Measurements from ENCODE around the gene AATK.

Gene AATK

DNA sequence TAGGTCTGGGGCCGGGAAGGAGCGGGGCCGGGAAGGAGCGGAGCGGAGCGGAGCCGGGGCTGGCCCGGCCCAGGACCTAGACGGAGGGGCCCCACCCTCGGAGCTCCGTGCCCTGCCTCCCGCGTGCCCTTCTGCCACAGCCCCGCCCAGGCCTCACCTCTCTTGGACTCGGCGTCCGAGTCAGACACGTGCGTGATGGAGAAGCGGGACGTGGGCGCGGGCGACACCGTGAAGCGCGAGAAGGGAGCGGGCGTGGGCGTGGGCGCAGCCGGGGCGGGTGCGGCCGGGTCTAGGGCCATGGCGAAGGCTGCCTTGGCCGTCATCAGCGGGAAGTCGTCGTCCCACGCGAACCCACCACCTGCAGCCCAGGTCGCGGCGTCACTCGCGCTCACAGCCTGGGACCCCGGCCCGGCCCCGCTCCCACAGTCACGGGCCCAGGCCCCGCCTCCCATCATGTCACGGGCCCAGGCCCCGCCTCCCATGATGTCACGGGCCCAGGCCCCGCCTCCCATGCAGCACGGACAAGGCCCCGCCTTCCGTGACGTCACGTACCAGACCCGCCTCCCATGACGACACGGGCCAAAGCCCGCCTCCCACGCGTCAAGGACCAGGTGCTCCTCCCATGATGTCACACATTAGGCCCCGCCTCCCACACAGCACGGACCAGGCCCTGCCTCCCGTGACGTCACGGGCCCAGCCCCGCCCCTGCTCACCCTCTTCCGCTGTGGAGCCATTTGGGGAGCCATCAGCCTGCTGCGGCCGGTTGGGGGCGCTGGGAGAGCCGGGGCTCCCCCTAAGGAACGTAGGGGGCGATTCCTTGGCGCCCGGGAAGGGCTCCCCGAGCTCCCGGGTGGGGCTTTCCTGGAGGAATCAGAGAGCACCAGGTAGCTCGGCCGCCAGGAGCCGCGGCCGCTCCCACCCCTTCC, 46.5 kb downstream of the AATK start:
- Histone ChIP-seq H3K9ac (ENCODE audit: low read length) (no peak overlapping the region), H3K4me1 (ENCODE audit: control insufficient read depth, low read depth, low read length) (no peaks in the 10 kb centered on the region), H3K4me3 (ENCODE audit: low read length) (peak overlapping the region; percentile 52), H3K9me3 (ENCODE audit: control insufficient read depth, low read depth, low read length) (no peaks in the 10 kb centered on the region), H3K27me3 (ENCODE audit: control insufficient read depth, insufficient read depth, low read length) (no peaks in the 10 kb centered on the region), H3K27ac (ENCODE audit: low read length) (no peak overlapping the region), H3K36me3 (ENCODE audit: control insufficient read depth, low read depth, low read length) (no peaks in the 10 kb centered on the region)

DNA sequence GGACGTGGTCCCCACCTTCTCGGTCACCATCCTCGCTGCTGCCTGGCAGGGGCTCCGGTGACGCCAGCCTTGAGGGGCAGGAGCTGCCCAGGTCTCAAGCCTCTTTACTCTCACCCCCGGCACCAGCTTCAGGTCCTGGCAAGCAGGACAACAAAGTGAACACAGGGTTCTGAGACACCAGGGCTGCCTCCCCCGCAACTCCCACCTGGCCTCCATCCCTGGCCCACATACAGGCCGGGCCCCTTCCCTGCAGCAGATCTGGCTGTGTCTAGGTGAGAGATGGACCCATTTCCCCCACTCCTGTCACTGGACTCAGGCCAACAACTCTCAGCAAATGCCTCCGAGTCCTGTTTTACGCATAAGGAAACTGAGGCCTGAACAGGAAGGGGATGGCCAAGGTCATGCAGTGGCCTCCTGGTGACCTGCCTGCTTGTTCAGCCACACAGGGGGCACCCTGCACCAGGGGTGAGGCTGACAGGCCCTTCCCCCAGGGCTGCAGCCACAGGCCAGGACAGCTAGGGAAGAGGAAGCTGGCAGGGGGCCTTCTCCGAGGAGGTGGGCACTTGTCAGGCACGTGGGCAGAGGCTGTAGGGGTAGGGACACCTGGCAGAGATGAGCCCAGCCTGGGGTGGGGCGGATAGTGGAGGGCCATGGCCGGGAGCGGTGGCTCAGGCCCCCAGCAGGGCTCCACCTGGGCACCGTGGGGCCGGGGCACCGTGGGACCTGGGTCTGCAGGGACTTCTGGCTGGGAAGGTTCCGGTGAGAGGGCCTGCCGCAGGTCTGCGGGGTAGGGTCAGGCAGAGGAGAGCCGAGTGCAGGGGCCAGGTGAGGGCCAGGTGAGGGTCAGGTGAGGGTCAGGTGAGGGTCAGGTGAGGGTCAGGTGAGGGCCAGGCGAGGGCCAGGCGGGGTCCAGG, 47.5 kb downstream of the AATK start:
- no peaks in the 10 kb centered on the region for H3K36me3 ChIP-seq (ENCODE audit: control insufficient read depth, low read depth, low read length)
- H3K9ac ChIP-seq (ENCODE audit: low read length), result no peak overlapping the region
- H3K27ac ChIP-seq (ENCODE audit: low read length), result no peak overlapping the region
- no peaks in the 10 kb centered on the region for H3K9me3 ChIP-seq (ENCODE audit: control insufficient read depth, low read depth, low read length)
- no peaks in the 10 kb centered on the region for H3K4me1 ChIP-seq (ENCODE audit: control insufficient read depth, low read depth, low read length)
- peak overlapping the region; percentile 52 for H3K4me3 ChIP-seq (ENCODE audit: low read length)
- H3K27me3 ChIP-seq (ENCODE audit: control insufficient read depth, insufficient read depth, low read length), result no peaks in the 10 kb centered on the region

DNA sequence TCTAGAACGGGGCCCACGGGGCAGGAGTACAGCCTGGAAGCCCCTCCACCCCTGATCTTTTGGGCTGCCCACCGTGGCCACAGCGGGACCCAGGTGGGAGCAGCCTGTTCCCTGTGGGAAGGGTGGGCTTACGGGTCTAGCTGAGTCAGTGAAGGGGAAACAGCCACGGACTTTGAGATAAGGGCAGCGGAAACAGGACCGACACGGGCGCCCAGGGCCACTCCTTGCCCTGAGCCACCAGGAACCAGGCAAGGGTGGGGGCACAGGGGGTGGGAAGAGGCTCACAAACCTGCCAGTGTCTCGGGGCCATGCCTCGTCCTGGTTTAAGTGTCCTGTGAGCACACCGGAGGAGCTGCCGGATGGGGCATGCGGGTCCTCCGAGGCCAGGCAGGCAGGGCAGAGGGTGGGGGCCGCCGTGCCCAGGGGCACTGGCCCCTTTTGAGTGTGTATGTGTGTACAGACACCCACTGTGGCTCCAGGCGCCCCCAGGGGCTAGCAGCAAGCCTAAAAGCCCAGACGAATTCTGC, 48.3 kb downstream of the AATK start:
- H3K4me1 ChIP-seq (ENCODE audit: control insufficient read depth, low read depth, low read length), result no peaks in the 10 kb centered on the region
- no peaks in the 10 kb centered on the region for H3K9me3 ChIP-seq (ENCODE audit: control insufficient read depth, low read depth, low read length)
- H3K27ac ChIP-seq (ENCODE audit: low read length), result no peak overlapping the region
- no peak overlapping the region for H3K4me3 ChIP-seq (ENCODE audit: low read length)
- H3K27me3 ChIP-seq (ENCODE audit: control insufficient read depth, insufficient read depth, low read length), result no peaks in the 10 kb centered on the region
- H3K36me3 ChIP-seq (ENCODE audit: control insufficient read depth, low read depth, low read length), result no peaks in the 10 kb centered on the region
- no peak overlapping the region for H3K9ac ChIP-seq (ENCODE audit: low read length)

DNA sequence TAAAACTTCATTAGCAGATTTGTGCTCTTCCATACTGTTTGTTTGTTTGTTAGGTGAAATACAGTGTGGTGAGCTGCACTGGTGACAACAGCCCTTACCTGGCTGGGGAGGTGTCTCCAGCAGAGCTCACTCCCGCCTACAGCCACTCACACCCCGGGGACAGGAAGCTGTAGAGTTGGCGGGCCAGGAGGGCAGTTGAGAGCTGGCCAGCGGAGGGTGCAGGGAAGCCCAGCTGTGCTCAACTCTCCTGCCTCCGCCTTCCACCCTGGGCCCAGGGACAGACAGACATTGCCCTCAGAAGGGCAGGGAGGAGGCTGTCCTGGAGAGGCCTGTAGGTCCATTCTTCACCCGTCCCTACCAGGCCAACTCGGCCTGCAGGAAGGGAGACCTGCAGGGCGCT, 49.3 kb downstream of the AATK start:
- H3K9ac ChIP-seq (ENCODE audit: low read length), result no peak overlapping the region
- H3K9me3 ChIP-seq (ENCODE audit: control insufficient read depth, low read depth, low read length), result no peaks in the 10 kb centered on the region
- no peaks in the 10 kb centered on the region for H3K27me3 ChIP-seq (ENCODE audit: control insufficient read depth, insufficient read depth, low read length)
- no peak overlapping the region for H3K4me3 ChIP-seq (ENCODE audit: low read length)
- no peak overlapping the region for H3K27ac ChIP-seq (ENCODE audit: low read length)
- H3K36me3 ChIP-seq (ENCODE audit: control insufficient read depth, low read depth, low read length), result no peaks in the 10 kb centered on the region
- no peaks in the 10 kb centered on the region for H3K4me1 ChIP-seq (ENCODE audit: control insufficient read depth, low read depth, low read length)

DNA sequence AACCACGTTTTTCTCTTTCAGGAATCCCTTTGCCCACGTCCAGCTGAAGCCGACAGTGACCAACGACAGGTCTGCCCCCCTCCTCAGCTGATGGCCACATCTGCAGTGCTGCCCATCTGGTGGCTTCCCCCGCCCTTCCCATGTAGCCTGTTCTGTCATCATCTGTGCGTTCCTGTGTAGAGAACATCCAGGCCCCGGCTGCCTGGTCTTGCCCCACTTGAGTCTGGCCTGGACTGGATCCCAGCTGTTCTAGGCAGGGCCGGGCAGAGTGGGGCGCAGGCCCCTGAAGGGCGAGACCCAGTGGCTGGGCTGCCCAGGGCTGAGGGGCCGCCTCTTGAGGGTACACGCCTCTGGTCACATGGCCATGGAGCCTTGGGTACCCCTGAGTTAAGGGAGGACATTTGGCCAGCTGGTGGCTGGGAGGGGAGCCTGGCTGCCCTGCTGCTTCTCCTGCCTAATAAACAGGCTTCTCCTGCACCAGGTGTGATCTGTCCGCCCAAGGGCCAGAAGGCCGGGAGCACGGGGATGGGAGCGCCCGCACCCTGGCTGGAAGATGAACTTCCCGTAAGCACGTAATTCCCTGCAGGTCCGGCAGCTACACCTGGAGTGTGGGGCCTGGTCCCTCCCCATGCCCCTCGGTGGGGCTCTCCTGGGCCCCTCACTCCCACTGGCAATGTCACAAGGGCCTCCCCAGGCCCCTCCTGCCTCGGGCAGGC, 50.1 kb downstream of the AATK start:
- Histone ChIP-seq H3K27ac (ENCODE audit: low read length) (no peak overlapping the region), H3K36me3 (ENCODE audit: control insufficient read depth, low read depth, low read length) (no peaks in the 10 kb centered on the region), H3K27me3 (ENCODE audit: control insufficient read depth, insufficient read depth, low read length) (no peaks in the 10 kb centered on the region), H3K4me3 (ENCODE audit: low read length) (no peak overlapping the region), H3K9me3 (ENCODE audit: control insufficient read depth, low read depth, low read length) (no peaks in the 10 kb centered on the region), H3K9ac (ENCODE audit: low read length) (no peak overlapping the region), H3K4me1 (ENCODE audit: control insufficient read depth, low read depth, low read length) (no peaks in the 10 kb centered on the region)

DNA sequence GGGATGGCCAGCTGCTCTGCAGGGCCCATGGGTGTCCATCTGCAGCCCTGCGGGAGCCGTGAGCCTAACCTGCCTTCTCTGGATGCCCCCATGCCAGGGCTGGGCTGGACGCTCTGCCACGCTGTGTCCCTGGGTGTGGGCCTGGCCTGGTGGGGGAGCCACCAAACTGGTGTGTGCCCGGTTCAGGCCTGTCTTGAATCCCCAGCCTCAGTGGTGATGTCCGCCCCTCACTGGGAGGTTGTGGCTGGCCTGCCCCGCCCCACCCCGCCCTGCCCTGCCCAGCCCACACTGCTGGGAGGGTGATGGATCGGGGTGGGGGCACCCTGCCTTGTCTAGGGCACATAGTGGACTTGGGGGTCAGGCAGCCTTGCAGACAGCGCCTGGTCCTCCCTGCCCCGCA, 50.8 kb downstream of the AATK start:
- no peaks in the 10 kb centered on the region for H3K27me3 ChIP-seq (ENCODE audit: control insufficient read depth, insufficient read depth, low read length)

DNA sequence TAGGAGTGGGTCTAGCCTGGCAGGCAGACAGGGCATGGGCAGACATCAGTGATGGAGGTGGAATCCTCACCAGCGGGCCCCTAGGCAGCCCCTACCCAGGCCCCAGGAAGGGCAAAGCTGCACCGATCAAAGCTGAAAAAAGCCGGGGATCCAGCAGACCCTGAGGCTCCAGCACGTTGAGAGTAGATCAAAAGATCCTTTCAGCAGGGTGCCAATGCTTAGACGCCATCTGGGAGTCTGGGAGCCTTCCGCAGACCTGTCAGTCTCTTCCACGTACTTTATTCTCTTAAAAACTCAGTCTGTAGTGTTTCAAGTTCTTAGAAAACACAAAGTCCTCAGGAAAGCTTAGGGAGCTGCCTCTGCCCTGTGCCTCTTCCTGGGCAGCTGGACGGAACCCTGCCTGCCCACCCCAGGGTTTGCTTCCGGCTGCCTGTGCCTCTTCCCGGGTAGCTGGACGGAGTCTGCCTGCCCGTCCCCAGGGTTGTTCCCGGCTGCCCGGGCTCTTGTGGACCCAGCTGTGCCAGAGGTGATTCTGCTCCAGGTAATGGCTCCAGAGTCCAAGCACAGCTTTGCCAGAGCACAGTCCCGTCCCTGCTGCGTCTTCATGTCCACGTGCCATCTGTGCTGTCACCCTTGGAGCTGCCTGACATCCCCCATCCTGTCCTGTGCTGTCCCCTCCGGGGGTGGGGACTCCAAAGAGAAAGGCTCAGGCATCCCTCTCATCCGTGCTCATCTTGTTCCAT, 51.5 kb downstream of the AATK start:
- no peaks in the 10 kb centered on the region for H3K36me3 ChIP-seq (ENCODE audit: control insufficient read depth, low read depth, low read length)
- no peaks in the 10 kb centered on the region for H3K4me1 ChIP-seq (ENCODE audit: control insufficient read depth, low read depth, low read length)
- H3K4me3 ChIP-seq (ENCODE audit: low read length), result no peak overlapping the region
- H3K27ac ChIP-seq (ENCODE audit: low read length), result no peak overlapping the region
- no peak overlapping the region for H3K9ac ChIP-seq (ENCODE audit: low read length)
- no peaks in the 10 kb centered on the region for H3K27me3 ChIP-seq (ENCODE audit: control insufficient read depth, insufficient read depth, low read length)
- no peaks in the 10 kb centered on the region for H3K9me3 ChIP-seq (ENCODE audit: control insufficient read depth, low read depth, low read length)

More for the DNA sequence above, 50.8 kb downstream of the AATK start:
- no peaks in the 10 kb centered on the region for H3K36me3 ChIP-seq (ENCODE audit: control insufficient read depth, low read depth, low read length)
- H3K9ac ChIP-seq (ENCODE audit: low read length), result no peak overlapping the region
- H3K4me3 ChIP-seq (ENCODE audit: low read length), result no peak overlapping the region
- H3K27ac ChIP-seq (ENCODE audit: low read length), result no peak overlapping the region
- H3K4me1 ChIP-seq (ENCODE audit: control insufficient read depth, low read depth, low read length), result no peaks in the 10 kb centered on the region
- H3K9me3 ChIP-seq (ENCODE audit: control insufficient read depth, low read depth, low read length), result no peaks in the 10 kb centered on the region

DNA sequence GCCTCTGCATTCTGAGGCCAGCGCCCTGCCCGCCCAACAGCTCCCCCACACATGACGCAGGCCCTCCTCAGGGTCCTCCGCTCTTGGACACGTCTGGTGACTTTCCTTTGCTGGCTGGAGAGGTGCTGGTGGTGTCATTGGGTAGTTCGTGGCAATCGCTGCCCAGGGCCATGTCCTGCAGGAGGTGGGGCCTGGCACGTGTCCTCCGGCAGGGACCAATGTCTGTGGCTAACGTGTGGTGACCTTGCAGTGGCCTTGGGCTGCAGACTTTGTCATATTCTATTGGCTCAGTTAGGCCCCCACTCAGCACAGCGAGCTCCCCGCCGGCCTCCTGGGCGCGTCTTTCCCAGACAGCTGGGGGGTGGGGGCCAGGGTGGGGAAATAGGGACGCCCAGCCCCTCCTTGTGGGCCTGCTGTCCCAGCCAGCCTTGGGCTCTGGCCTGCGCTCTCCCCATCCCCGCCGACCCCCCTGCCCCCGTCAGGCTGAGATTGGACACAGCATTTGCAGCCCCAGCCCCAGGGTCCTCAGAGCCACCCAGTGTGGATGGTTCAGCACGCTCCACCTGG, 52.8 kb downstream of the AATK start:
- no peak overlapping the region for H3K9ac ChIP-seq (ENCODE audit: low read length)

DNA sequence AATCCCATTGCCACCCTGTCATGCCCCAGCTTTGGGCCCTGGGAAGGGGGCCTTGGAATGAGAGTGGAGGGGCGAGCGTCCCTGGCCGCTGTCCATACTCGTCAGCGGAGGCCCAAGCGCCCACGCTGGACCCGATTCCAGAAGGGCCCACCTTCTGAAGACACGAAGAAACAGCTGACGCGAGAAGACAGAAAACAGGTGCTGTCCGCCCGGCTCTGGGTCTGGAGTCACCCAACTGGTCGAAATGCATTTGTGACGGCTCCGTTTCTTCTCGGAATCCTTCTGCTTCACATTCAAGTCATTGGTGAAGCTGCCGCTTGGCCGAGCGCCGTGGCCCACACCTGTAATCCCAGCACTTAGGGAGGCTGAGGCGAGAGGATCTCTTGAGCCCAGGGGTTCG, 53.6 kb downstream of the AATK start:
- Histone ChIP-seq H3K27me3 (ENCODE audit: control insufficient read depth, insufficient read depth, low read length) (no peaks in the 10 kb centered on the region), H3K36me3 (ENCODE audit: control insufficient read depth, low read depth, low read length) (no peaks in the 10 kb centered on the region), H3K4me1 (ENCODE audit: control insufficient read depth, low read depth, low read length) (no peaks in the 10 kb centered on the region), H3K9ac (ENCODE audit: low read length) (no peak overlapping the region), H3K4me3 (ENCODE audit: low read length) (no peak overlapping the region), H3K27ac (ENCODE audit: low read length) (no peak overlapping the region), H3K9me3 (ENCODE audit: control insufficient read depth, low read depth, low read length) (no peaks in the 10 kb centered on the region)

More for the DNA sequence above, 52.8 kb downstream of the AATK start:
- no peaks in the 10 kb centered on the region for H3K27me3 ChIP-seq (ENCODE audit: control insufficient read depth, insufficient read depth, low read length)
- no peak overlapping the region for H3K27ac ChIP-seq (ENCODE audit: low read length)
- no peaks in the 10 kb centered on the region for H3K36me3 ChIP-seq (ENCODE audit: control insufficient read depth, low read depth, low read length)
- H3K4me3 ChIP-seq (ENCODE audit: low read length), result no peak overlapping the region
- H3K9me3 ChIP-seq (ENCODE audit: control insufficient read depth, low read depth, low read length), result no peaks in the 10 kb centered on the region
- no peaks in the 10 kb centered on the region for H3K4me1 ChIP-seq (ENCODE audit: control insufficient read depth, low read depth, low read length)

DNA sequence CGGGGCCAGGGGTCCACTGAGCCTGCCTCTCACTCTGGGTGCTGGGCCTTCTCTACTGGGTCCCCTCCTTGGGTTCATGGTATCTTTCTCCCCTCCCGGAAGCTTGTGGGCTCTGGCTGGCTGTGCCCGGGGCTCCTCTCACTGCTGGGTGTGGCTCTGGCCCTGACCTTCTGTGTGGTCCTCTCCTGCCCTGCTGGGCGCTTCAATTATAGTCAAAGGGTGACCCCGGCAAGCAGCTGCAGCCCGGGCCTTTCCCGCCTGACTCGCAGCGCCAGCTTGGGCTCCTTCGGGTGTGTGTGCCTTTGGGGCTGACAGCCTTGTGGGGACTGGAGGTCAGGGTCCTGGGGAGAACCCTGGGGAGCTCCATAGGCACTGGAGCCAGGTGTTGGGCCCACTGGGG, 55.0 kb downstream of the AATK start:
- Histone ChIP-seq H3K4me1 (ENCODE audit: control insufficient read depth, low read depth, low read length) (no peaks in the 10 kb centered on the region), H3K27me3 (ENCODE audit: control insufficient read depth, insufficient read depth, low read length) (no peaks in the 10 kb centered on the region)

More for the DNA sequence above, 55.0 kb downstream of the AATK start:
- Histone ChIP-seq H3K27ac (ENCODE audit: low read length) (no peak overlapping the region), H3K36me3 (ENCODE audit: control insufficient read depth, low read depth, low read length) (no peaks in the 10 kb centered on the region), H3K4me3 (ENCODE audit: low read length) (no peak overlapping the region), H3K9ac (ENCODE audit: low read length) (no peak overlapping the region), H3K9me3 (ENCODE audit: control insufficient read depth, low read depth, low read length) (no peaks in the 10 kb centered on the region)
